GM19351 (cell line): ENCODE data around the gene DOCK10.

Experiments used
- ATAC-seq: cut with Tn5 transposase; IDR thresholded peaks from one replicate; pipeline ENCODE4 v1.9.1; 2021; ENCODE audit warnings: mild to moderate bottlenecking, moderate library complexity; ENCODE audit not compliant: unreplicated experiment

Gene DOCK10

GRCh38 chr2:224951723-224952481 lies 90.4 kb downstream of the DOCK10 start:
- peak; percentile 38 for ATAC-seq

GRCh38 chr2:224948859-224949258 lies 93.4 kb downstream of the DOCK10 start:
- ATAC-seq: no peak

- ATAC-seq: no peak
Observed at GRCh38 chr2:224948005-224948404, 94.3 kb downstream of the DOCK10 start.

- no peak for ATAC-seq
Observed at GRCh38 chr2:224947566-224947965, 94.7 kb downstream of the DOCK10 start.

GRCh38 chr2:224946895-224947294 lies 95.4 kb downstream of the DOCK10 start:
- ATAC-seq: peak; percentile 69

- ATAC-seq: peak; percentile 28
Observed at GRCh38 chr2:224944707-224945547, 97.3 kb downstream of the DOCK10 start.

GRCh38 chr2:224943601-224944041 lies 98.6 kb downstream of the DOCK10 start:
- ATAC-seq: peak; percentile 14

GRCh38 chr2:224941960-224942359 lies 100.3 kb downstream of the DOCK10 start:
- ATAC-seq: no peak

- no peak for ATAC-seq
Observed at GRCh38 chr2:224940618-224941017, 101.7 kb downstream of the DOCK10 start.

GRCh38 chr2:224938651-224939182 lies 103.6 kb downstream of the DOCK10 start:
- peak; percentile 47 for ATAC-seq

- ATAC-seq: peak; percentile 83
Observed at GRCh38 chr2:224937887-224938286, 104.4 kb downstream of the DOCK10 start.

- ATAC-seq: no peak
Observed at GRCh38 chr2:224934526-224935188, 107.6 kb downstream of the DOCK10 start.

- ATAC-seq: no peak
Observed at GRCh38 chr2:224933431-224933830, 108.8 kb downstream of the DOCK10 start.

- no peak for ATAC-seq
Observed at GRCh38 chr2:224932522-224932921, 109.7 kb downstream of the DOCK10 start.

GRCh38 chr2:224931956-224932355 lies 110.3 kb downstream of the DOCK10 start:
- ATAC-seq: no peak

GRCh38 chr2:224930990-224931389 lies 111.3 kb downstream of the DOCK10 start:
- ATAC-seq: no peak

GRCh38 chr2:224930124-224930523 lies 112.1 kb downstream of the DOCK10 start:
- ATAC-seq: no peak

GRCh38 chr2:224929512-224929911 lies 112.8 kb downstream of the DOCK10 start:
- no peak for ATAC-seq

- ATAC-seq: no peak
Observed at GRCh38 chr2:224927646-224928173, 114.6 kb downstream of the DOCK10 start.

GRCh38 chr2:224927011-224927410 lies 115.3 kb downstream of the DOCK10 start:
- ATAC-seq: no peak

GRCh38 chr2:224925810-224926100 lies 116.5 kb downstream of the DOCK10 start:
- ATAC-seq: peak; percentile 25
